Activated naive CD8-positive, alpha-beta T cell treated with anti-CD3 and anti-CD28 coated beads for 36 hours (primary cell): ENCODE results near the gene TBX10. TPM values are rescaled to one million over a fixed set of nuclear protein-coding genes. Genes with fewer than 3 reads are reported as not detected.
"Not testable (repeated sequence)": the region's sequence is repeated elsewhere in the genome, so short reads cannot be mapped to it uniquely, and the experiment has no call there.

Experiments used
- DNase-seq: peaks from one replicate; pipeline ENCODE4 v3.0.0; 2021
- H3K27ac Mint-ChIP-seq: one replicate; pipeline ENCODE4 v1.8.0; 2022; ENCODE audit warnings: mild to moderate bottlenecking, moderate library complexity, mixed read lengths
- H3K27me3 Mint-ChIP-seq: one replicate; pipeline ENCODE4 v1.8.0; 2022; ENCODE audit warnings: mild to moderate bottlenecking, mixed read lengths
- H3K36me3 Mint-ChIP-seq: one replicate; pipeline ENCODE4 v1.8.0; 2021; ENCODE audit warnings: mild to moderate bottlenecking, mixed read lengths
- H3K4me1 Mint-ChIP-seq: one replicate; pipeline ENCODE4 v1.8.0; 2021; ENCODE audit warnings: mixed read lengths
- H3K4me3 Mint-ChIP-seq: one replicate; pipeline ENCODE4 v1.8.0; 2022; ENCODE audit warnings: mild to moderate bottlenecking, moderate library complexity, mixed read lengths
- H3K9me3 Mint-ChIP-seq: one replicate; pipeline ENCODE4 v1.8.0; 2022; ENCODE audit warnings: mixed read lengths
- total RNA-seq, 2 experiments: library from RNA; stranded (reverse); gene quantifications; one replicate each; pipeline ENCODE4 v1.2.3, GENCODE V29; 2021

Gene TBX10
- total RNA-seq, 2 experiments from 2014 or later = not detected

DNA sequence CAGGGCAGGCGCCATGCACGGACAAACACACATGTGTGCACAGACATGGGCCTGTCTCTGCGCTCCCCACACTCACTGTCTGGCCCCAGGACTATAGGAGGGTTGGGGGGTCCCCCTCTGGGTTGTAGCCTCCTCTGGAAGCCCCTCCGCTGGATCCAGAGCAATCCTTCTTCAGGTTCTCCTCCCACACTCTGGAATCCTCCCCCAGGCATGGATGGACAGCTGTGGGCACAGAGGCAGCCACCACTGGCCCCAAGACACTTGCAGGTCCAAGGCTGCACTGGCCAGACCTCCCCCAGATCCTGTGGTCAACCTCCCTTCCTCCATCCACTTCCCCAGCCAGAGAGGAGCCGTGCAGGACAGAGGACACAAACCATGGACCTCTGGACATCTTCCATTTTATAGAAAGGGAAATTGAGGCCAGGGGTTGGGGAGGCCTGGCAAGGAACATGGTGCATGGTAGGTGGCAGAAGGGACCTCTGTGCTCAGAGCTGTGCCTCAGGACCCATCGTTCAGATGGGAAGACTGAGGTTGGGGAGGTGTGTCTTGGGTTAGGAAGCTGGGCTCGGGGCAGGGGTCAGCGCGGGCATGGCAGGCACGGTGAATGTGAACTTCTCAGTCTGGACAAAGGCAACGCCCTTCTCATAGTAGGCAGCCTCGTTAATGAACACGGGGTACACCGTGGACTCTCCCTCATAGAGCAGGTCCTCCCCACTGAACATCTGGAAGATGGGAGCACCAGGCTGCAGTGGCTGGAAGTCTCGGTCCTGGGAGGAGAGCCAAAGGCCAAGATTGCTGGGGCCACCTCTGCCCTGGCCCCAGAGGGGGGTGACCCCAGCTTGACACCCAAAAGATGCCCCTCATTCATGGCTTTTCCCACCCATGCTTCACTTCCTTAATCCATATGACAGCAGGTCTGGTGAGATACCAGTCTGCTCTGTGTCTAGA is 2.9 kb upstream of the TBX10 start:
- no peak overlapping the region for H3K4me3 Mint-ChIP-seq
- no peak overlapping the region for H3K27ac Mint-ChIP-seq
- DNase-seq = no peak
- H3K36me3 Mint-ChIP-seq = no peaks in the 10 kb centered on the region
- no peaks in the 10 kb centered on the region for H3K27me3 Mint-ChIP-seq
- no peaks in the 10 kb centered on the region for H3K9me3 Mint-ChIP-seq
- H3K4me1 Mint-ChIP-seq = peaks cover 18% of the 10 kb centered on the region

DNA sequence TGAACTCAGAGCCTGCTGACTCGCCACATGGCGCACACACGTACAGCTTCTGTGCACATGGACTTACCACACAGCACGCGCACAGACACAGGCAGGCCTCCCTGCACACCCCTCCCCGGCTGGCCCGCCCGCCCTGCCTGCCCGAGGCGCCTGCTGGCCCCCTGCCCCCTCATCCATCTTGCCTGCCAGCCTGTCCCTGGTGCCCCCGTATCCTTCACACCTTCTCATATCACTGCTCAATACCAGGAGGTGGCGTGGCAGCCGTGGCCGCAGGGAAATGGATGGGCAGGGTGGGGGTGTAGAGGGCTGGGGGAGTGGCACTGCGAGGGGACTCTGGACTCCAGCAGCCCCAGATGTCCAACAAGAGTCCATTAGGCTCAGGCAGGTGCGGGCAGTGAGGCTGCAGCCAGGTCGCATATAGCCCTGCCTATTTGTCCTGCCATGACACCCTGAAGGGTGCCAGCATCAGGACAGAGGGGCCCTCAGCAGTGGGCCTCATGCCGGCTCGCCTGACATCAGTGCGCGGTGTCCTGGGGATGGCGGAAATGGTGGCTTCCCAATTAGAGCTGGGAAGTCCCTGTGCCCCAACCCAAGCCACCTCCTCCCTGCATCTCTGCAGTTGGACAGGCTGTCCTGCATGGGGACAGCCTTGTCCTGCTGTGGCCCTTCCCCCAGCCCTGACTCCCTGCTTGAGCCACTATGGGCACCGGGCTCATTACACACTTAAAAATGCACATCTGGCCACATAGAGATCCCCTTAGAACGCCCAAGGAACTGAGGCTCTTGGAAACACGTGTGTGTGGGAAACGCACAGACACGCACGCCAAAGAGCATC is 2.0 kb upstream of the TBX10 start:
- no peaks in the 10 kb centered on the region for H3K36me3 Mint-ChIP-seq
- H3K27ac Mint-ChIP-seq = no peak overlapping the region
- no peak overlapping the region for H3K4me3 Mint-ChIP-seq
- H3K4me1 Mint-ChIP-seq = peaks cover 15% of the 10 kb centered on the region
- DNase-seq = no peak
- no peaks in the 10 kb centered on the region for H3K9me3 Mint-ChIP-seq
- H3K27me3 Mint-ChIP-seq = no peaks in the 10 kb centered on the region

DNA sequence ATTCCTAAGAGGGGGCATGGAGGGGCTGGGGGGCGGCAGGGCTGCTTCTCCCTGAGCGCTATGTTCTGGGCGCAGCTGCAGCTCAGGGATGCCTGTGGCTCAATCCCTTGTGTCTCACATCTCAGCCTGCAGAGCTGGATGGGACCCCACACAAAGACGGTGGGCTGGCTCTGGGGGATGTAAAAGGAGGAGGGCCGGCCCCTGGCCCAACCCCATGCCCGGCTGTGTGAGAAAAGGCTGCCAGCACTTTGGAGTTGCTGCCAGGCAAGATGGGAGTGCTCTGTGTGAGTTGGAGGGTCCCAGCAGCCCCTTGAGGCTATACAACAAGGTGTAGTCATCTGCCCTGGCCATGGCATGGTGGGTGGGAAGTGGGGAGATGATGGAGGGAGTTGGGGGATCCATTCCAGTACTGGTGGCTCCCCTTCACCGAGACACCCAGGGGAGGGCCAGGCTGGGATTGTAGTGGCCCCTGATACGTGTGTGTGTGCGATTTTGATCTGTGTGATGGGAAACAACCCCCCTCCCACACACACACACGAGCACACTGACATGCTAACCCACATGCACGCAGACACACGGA is 1.3 kb upstream of the TBX10 start:
- Mint-ChIP-seq H3K27me3 (no peaks in the 10 kb centered on the region), H3K4me3 (no peak overlapping the region)
- DNase-seq = no peak

DNA sequence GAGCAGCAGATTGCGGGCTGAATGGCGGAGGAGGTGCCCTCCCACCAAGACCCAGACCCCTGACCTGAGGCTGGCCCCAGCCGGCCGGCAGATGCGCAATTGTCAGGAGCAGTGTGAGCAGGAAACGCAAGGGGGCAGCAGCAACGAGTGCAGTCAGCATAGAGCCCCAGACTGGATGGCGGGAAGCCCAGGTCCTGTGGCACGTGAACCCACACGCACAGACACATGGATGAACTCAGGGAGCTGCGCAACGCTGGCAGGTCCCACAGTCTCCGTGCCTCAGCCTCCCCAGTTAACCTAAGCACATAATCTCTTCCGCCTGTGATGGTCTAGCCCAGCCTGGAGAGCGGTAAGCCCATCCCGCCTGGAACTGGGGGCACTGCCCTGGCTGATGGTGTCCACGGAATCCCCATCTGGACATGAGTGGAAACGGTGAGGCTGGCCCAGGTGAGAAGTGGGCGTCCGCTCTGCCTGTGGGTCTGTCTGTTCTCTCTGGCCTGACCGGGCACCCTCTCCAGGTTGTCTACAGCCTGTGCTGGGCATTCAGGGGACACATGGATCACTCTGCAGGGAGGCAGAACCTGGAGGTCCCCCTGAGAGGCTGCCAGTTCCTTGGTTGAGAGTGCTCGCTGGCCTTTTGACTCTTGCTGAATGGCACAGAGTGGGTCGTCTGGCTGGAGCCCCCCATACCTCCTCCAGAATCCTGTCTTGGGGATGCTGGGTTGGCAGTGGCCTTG is 626 bp upstream of the TBX10 start:
- no peaks in the 10 kb centered on the region for H3K9me3 Mint-ChIP-seq
- DNase-seq = peak; percentile 59
- H3K27me3 Mint-ChIP-seq = no peaks in the 10 kb centered on the region
- H3K4me1 Mint-ChIP-seq = peaks cover 6% of the 10 kb centered on the region
- no peak overlapping the region for H3K4me3 Mint-ChIP-seq
- no peak overlapping the region for H3K27ac Mint-ChIP-seq
- H3K36me3 Mint-ChIP-seq = no peaks in the 10 kb centered on the region

More for the DNA sequence above, 1.3 kb upstream of the TBX10 start:
- Mint-ChIP-seq H3K27ac (no peak overlapping the region), H3K9me3 (no peaks in the 10 kb centered on the region), H3K4me1 (peaks cover 7% of the 10 kb centered on the region), H3K36me3 (no peaks in the 10 kb centered on the region)

DNA sequence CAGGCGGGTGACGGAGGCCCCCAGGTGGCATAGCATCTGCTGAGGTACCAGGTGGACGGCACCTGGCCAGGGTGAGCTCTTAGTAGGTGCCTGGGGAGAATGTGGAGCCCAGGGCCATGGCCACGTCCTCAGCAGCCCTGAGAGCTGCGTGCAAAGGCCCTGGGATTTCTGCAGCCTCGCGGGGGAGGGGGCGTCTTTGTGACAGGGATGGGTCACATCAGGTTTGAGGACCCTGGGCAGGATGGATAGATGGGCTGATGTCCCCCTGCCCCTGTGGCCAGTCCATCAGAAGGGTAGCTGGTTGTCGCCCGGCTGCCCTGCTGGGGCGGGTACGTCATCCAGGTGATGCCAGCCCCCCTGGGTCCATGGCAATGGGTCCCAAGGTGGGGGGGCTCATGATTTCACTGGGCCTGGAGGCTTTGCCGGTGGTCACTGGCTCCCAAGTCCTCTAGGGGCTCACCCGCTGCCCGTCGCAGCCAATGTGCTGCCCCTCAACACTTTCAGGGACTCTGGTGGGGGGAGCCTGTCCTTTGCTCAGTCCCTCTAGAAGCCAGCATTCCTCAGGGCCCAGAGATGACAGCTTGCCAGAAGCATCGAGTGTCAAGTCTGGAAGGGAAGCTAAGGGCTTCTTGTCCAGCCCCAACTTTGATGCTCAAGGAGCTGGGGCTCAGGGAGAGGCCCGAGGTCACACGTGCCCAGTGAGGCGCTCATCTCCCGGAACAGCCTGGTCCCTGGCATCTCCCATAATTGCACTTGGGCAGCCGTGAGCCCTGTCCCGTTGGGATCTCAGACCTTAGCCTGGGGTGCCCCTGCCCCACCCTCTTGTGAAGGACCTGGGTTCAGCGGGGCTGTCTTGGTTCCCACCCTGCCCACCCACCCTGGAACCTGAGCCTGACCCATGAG is 777 bp downstream of the TBX10 start:
- H3K4me1 Mint-ChIP-seq = peaks cover 6% of the 10 kb centered on the region
- no peak for DNase-seq

DNA sequence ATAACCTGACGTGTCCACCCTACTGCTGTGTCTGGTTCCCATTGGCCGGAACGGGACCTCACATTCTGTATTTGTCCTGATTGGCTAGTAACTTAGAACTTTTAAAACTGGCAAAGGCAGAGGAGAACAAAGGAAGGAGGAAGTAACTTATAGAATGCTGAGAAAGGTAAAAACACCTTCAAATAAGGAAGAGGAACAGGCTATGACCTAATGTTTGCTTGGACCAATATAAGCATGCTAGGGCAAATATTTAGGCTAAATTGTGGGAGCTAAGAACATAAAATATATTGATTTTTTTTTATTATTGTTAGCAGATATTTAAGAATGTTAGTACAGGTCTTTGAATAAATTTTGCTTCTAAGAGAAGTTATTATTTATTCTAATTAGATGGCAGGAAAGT is 2.1 kb downstream of the TBX10 start:
- not testable (repeated sequence) for DNase-seq, H3K27me3 Mint-ChIP-seq, H3K4me3 Mint-ChIP-seq, H3K27ac Mint-ChIP-seq, H3K36me3 Mint-ChIP-seq, H3K4me1 Mint-ChIP-seq, H3K9me3 Mint-ChIP-seq

More for the DNA sequence above, 777 bp downstream of the TBX10 start:
- H3K9me3 Mint-ChIP-seq = no peaks in the 10 kb centered on the region
- no peak overlapping the region for H3K27ac Mint-ChIP-seq
- H3K4me3 Mint-ChIP-seq = no peak overlapping the region
- no peaks in the 10 kb centered on the region for H3K27me3 Mint-ChIP-seq
- H3K36me3 Mint-ChIP-seq = no peaks in the 10 kb centered on the region

DNA sequence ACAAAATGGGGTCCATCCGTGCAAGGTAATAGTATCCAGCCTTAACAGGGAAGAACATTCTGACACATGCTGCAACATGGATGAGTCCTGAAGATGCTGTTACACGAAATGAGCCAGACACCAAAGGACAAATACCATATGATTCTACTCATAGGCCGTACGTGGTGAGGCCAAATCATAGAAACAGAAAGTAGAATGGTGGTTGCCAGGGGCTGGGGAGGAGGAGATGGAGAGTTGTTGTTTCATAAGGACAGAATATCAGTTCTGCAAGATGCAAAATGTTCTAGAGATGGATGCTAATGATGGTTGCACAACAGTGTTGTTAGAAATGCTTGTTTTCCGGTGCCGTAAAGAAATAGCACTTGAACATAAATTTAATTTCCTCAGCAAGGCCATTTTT is 2.6 kb downstream of the TBX10 start:
- Mint-ChIP-seq H3K9me3 (no peaks in the 10 kb centered on the region), H3K27ac (no peak overlapping the region), H3K27me3 (no peaks in the 10 kb centered on the region), H3K36me3 (no peaks in the 10 kb centered on the region), H3K4me1 (peaks cover 6% of the 10 kb centered on the region), H3K4me3 (no peak overlapping the region)
- no peak for DNase-seq

DNA sequence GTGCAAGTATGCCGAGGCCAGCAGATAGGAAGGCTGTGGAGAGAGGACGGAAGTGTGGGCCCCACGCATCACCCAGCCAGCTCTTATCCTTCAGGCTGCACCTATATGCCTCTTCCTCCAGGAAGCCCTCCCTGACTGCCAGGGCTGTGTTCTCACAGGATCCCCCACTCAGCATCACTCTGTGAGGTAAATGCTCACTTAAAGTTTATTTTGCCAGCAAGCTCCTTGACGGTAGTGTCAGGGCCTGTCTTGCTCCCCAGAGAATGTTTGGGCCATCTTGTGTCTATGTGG is 4.4 kb downstream of the TBX10 start:
- DNase-seq = no peak
- Mint-ChIP-seq H3K27me3 (no peaks in the 10 kb centered on the region), H3K4me3 (no peak overlapping the region), H3K9me3 (no peaks in the 10 kb centered on the region), H3K4me1 (peaks cover 10% of the 10 kb centered on the region), H3K27ac (no peak overlapping the region), H3K36me3 (no peaks in the 10 kb centered on the region)

DNA sequence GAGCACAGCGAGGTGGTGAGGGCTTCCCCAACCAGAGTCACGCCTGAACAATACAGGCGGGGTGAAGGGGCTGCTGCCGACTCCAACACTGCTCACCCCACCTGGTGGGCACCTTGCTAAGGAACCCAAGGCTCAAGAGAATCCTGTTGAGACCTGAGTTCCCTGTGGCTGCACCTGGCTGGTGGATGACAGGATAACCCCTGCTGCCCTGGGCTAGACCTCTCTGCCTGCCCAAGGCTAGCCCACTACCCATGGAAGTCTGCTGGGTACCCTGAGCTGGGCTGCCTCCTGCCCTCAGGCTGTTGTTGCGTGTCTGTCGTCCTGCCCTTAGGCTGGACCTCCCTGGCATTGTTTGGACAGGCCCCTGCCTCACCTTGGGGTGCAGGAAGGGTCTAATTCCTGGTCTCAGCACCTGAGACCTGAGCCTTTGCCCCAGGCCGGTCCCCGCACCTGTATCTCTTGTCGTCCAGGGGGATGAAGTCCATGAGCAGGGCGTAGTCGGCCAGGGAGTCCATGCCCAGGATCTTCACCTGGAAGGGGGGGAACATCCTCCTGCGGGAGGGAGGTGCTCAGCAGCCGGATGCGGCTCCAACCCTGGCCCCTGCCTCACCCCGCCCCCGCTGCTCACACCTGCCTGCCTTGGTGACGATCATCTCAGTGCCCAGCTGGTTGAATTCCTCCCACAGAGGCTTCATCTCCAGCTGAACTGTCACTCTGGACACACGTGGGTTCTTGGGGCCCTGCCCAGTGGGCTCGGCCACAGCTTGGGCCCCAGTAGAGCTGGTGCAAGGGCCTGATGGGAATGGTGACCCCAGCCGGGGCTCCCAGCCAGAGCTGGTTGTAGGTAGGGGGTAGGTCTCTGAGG is 5.0 kb downstream of the TBX10 start:
- Mint-ChIP-seq H3K27me3 (no peaks in the 10 kb centered on the region), H3K9me3 (no peaks in the 10 kb centered on the region), H3K36me3 (no peaks in the 10 kb centered on the region), H3K4me1 (peaks cover 8% of the 10 kb centered on the region), H3K4me3 (no peak overlapping the region), H3K27ac (no peak overlapping the region)
- DNase-seq = no peak

DNA sequence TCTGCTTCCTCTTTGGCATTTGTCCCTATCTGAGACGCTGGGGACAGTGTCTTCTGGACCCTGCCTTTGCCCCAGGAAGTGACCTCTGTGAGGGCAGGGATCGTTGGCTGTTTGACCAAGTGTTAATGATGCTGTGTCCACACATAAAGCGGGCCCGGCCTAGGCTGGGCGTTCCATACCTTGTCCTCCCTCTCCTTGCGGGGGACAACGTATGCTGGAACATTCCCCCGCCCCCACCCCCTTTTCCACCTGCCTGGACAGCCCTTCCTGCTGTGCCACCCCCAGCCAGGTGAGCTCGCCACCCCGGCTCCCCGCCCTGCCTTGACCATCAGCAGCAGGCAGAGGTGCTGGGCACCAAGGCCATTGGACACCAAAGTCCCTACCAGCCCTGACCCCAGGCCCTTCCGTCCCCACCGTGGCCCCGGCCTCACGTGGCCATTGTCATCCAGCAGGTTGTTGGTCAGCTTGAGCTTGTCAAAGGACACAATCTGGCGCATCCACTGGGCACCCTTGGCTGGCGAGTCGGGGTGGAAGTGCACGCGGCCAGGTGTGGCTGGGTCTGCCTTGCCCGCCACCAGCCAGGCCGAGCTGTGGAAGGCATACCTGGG is 5.7 kb downstream of the TBX10 start:
- H3K27me3 Mint-ChIP-seq = no peaks in the 10 kb centered on the region
- no peaks in the 10 kb centered on the region for H3K9me3 Mint-ChIP-seq
- H3K4me1 Mint-ChIP-seq = peaks cover 8% of the 10 kb centered on the region
- H3K27ac Mint-ChIP-seq = no peak overlapping the region
- no peaks in the 10 kb centered on the region for H3K36me3 Mint-ChIP-seq
- no peak for DNase-seq
- H3K4me3 Mint-ChIP-seq = no peak overlapping the region

DNA sequence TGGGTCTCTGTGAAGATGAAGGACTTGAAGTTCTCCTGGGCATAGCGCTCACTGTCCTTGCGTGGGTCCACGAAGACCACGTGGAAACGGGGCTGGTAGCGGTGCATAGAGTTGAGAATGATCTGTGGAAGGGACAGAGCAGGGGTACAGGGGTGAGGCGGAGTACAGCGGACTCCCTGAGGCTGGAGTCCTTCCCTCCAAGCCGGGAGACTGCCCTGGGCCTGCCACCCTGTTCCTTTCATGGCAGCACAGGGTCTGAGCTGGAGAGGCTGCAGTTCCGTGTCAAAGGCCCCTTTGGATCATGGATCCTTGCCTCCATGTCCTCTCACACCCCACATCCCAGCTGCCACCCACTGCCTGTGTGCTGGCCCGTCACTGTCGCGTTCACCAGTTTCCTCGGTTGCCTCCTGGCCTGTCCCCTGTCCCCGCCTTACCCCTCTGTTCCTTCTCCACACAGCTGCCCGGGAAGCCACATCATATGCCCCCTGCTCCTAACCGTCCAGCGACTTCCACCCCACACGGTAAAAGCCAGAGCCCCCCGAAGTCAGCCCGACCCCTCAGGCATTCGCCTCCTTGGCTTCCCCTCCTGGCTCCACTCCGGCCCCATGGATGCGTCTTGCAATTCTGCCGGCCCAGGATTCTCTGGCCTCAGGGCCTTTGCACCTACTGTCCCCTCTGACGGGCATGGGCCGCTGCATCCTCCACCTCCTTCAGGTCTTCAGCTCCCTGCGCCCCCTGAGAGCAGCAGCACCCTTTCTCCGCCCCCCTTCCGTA is 6.4 kb downstream of the TBX10 start:
- Mint-ChIP-seq H3K27ac (no peak overlapping the region), H3K4me3 (no peak overlapping the region), H3K4me1 (peaks cover 8% of the 10 kb centered on the region), H3K9me3 (no peaks in the 10 kb centered on the region), H3K27me3 (no peaks in the 10 kb centered on the region), H3K36me3 (no peaks in the 10 kb centered on the region)
- DNase-seq = no peak

DNA sequence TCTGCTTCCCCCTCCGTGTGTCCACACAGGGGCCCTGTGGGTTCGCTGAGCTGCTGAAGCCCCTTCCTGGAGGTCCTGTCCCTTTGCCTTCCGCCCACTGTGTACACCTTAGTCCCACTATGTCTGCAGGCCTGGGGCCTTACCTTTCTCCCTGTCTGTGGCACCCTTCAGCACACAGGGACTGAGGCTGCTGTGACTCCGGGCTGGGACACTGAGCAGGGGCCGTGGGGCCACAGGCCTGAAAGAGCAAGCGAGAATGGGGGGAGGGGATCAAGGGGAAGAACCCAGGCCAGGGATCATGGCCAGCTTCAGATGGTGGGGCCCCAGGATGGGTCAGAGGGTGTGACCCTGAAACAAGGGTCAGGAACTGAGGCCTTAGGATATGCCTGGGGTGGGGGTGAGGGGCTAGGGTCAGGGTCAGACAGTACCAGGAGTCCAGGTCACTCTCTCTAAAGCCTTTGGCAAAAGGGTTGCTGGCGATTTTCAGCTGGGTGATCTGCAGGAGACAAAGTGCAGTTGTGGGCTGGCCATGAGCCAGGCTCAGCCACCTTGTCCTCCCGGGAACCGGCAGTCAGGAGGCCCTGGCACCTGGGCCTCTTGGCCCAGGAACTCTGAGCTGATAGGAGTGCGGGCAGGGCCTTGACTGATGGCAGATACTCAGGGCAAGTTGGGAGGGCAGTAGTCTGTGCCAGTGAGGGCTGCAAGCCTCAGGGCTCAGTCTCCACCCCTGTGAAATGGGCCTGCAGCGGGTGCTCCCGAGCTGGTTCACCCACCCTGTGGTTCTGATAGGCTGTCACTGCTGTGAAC is 7.2 kb downstream of the TBX10 start:
- Mint-ChIP-seq H3K36me3 (peaks cover 2% of the 10 kb centered on the region), H3K4me3 (peak overlapping the region; percentile 9), H3K4me1 (peaks cover 8% of the 10 kb centered on the region), H3K27me3 (no peaks in the 10 kb centered on the region), H3K9me3 (no peaks in the 10 kb centered on the region), H3K27ac (no peak overlapping the region)
- no peak for DNase-seq
